Neural cell (in vitro differentiated cells): Measurements from ENCODE around the gene FANCC.

Source experiments
- CTCF ChIP-seq: fragments of 450-650 bp; IDR thresholded peaks from 2 replicates; pipeline ENCODE4 v1.5.1; 2014; ENCODE audit warnings: antibody characterized with exemption, mild to moderate bottlenecking, moderate library complexity; ENCODE audit not compliant: poor library complexity, severe bottlenecking
- POLR2AphosphoS5 ChIP-seq: IDR thresholded peaks from 2 replicates; pipeline ENCODE4 v1.6.1; 2012
- REST ChIP-seq: IDR thresholded peaks from 2 replicates; pipeline ENCODE4 v1.6.1; 2012; ENCODE audit warnings: borderline replicate concordance
- SMC3 ChIP-seq: fragments of 450-650 bp; conservative IDR thresholded peaks from 2 replicates; pipeline ENCODE4 v1.6.1; 2014; ENCODE audit warnings: antibody characterized with exemption, mild to moderate bottlenecking, moderate library complexity; ENCODE audit not compliant: poor library complexity
- TAF1 ChIP-seq: IDR thresholded peaks from 2 replicates; pipeline ENCODE4 v1.6.1; 2012; ENCODE audit warnings: low read depth

- no peak for TF ChIP-seq CTCF
- TF ChIP-seq POLR2AphosphoS5: no peak
- TF ChIP-seq REST: no peak
- TF ChIP-seq SMC3: no peak
- TF ChIP-seq TAF1: no peak
Observed at GRCh38 chr9:95061916-95062595, 255.5 kb downstream of the FANCC start.
